Measurements from ENCODE around the gene TGFBR3L. TPM values are rescaled to one million over a fixed set of nuclear protein-coding genes. Genes with fewer than 3 reads are reported as not detected.
A peak's percentile ranks its signal among the peaks of the same experiment; 100 is the strongest.

Gene TGFBR3L
- total RNA-seq, 1 experiment from 2014 or later = 12.5 TPM

GRCh38 chr19:7869453-7869909 lies 45.1 kb upstream of the TGFBR3L start:
- H3K4me1 ChIP-seq (ENCODE audit: control insufficient read depth, insufficient read depth, low read length) = no peaks in the 10 kb centered on the region
- H3K27me3 ChIP-seq (ENCODE audit: control insufficient read depth, insufficient read depth, low read length) = no peaks in the 10 kb centered on the region
- no peaks in the 10 kb centered on the region for H3K9me3 ChIP-seq (ENCODE audit: control insufficient read depth, insufficient read depth, low read depth, low read length)
- DNase-seq (ENCODE audit: low read depth, low spot score) (no peak), ATAC-seq (peak; percentile 69)
- BruUV-seq (replicated peaks) = no TSS peak
- ChIA-PET POLR2A (interaction anchor here (0.5 to 1.8 kb wide), 2 partner anchors 32 to 60 kb away, joined by 9 to 11 read pairs; no protein-coding TSS in a partner anchor), CTCF (interaction anchor here (0.6 to 1.1 kb wide), 6 partner anchors 10 to 286 kb away, joined by 4 to 6 read pairs (median 5); no protein-coding TSS in a partner anchor)
- no peaks in the 10 kb centered on the region for H3K36me3 ChIP-seq (ENCODE audit: control insufficient read depth, insufficient read depth, low read length)
- no peak for TF ChIP-seq REST (IDR thresholded peaks at IDR 0.05; ENCODE audit: insufficient read depth in 1 of 2, low read depth in 2 of 2, low read length in 1 of 2)
- TF ChIP-seq CTCF (IDR thresholded peaks at IDR 0.05) = peak; percentile 73
- peak overlapping the region; percentile 42 to 62 for H3K4me3 ChIP-seq (ENCODE audit: low read depth in 2 of 2, low read length in 2 of 2)
- in situ Hi-C loops (cut with HindIII; ENCODE audit: low pct_unique_long_range_greater_than_20kb, low sequenced_read_pairs) (no loop called here), intact Hi-C loops (cut with micrococcal nuclease; ENCODE audit: unreplicated experiment) (no loop called here)
- H3K27ac ChIP-seq (ENCODE audit: low read length) = no peak overlapping the region

DNA sequence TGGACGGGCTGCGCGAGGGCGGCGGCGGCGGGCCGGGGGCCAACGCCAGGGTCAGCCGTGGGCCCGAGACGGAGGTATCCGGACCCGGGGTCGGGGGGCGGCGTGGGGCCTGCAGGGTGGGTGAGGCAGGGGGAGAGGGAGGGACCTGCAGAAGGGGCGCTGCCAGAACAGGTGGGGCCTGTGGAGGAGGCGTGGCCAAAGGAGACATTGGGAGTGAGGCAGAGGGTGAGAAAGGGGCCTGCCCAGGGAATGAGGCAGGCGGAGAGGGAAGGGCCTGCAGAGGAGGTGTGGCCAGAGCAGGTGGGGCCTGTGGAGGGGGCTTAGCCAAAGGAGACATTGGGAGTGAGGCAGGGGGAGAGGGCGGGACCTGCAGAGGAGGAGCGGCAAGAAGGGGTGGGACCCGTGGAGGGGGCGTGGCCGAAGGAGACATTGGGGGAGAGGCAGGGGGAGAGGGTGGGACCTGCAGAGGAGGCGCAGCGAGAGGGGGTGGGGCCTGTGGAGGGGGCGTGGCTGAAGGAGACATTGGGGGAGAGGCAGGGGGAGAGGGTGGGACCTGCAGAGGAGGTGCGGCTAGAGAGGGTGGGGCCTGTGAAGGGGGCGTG lies 44.6 kb upstream of the TGFBR3L start:
- peak overlapping the region; percentile 42 to 62 for H3K4me3 ChIP-seq (ENCODE audit: low read depth in 2 of 2, low read length in 2 of 2)
- DNase-seq (ENCODE audit: low read depth, low spot score) (no peak), ATAC-seq (peak; percentile 44)
- TF ChIP-seq CTCF (IDR thresholded peaks at IDR 0.05) (no peak), REST (IDR thresholded peaks at IDR 0.05; ENCODE audit: insufficient read depth in 1 of 2, low read depth in 2 of 2, low read length in 1 of 2) (no peak), TCF7L2 (IDR thresholded peaks at IDR 0.05; ENCODE audit: low read depth, low read length) (no peak), SIN3A (IDR thresholded peaks at IDR 0.05; ENCODE audit: borderline replicate concordance, insufficient read depth, low read depth, low read length) (no peak), POLR2AphosphoS5 (IDR thresholded peaks at IDR 0.05; ENCODE audit: low read depth, low read length) (no peak)
- no peaks in the 10 kb centered on the region for H3K36me3 ChIP-seq (ENCODE audit: control insufficient read depth, insufficient read depth, low read length)
- no peak overlapping the region for H3K27ac ChIP-seq (ENCODE audit: low read length)
- H3K9me3 ChIP-seq (ENCODE audit: control insufficient read depth, insufficient read depth, low read depth, low read length) = no peaks in the 10 kb centered on the region
- ChIA-PET POLR2A (interaction anchor here (0.5 to 1.8 kb wide), 2 partner anchors 32 to 59 kb away, joined by 9 to 11 read pairs; no protein-coding TSS in a partner anchor), CTCF (interaction anchor here (0.6 to 0.8 kb wide), 5 partner anchors 9 to 221 kb away, joined by 4 to 6 read pairs (median 5); no protein-coding TSS in a partner anchor)
- in situ Hi-C loops (cut with HindIII; ENCODE audit: low pct_unique_long_range_greater_than_20kb, low sequenced_read_pairs) = no loop called here
- intact Hi-C loops (cut with micrococcal nuclease; ENCODE audit: unreplicated experiment) = no loop called here
- no peaks in the 10 kb centered on the region for H3K4me1 ChIP-seq (ENCODE audit: control insufficient read depth, insufficient read depth, low read length)
- H3K27me3 ChIP-seq (ENCODE audit: control insufficient read depth, insufficient read depth, low read length) = no peaks in the 10 kb centered on the region
- BruUV-seq (replicated peaks) = no TSS peak

Measured in Panc1 (cell line).